Testis (tissue), 2 donors: ENCODE data around the gene DNMBP.

Experiments used
- CTCF ChIP-seq, 3 experiments: fragments of 450-650 bp in 2 of 3; fragments of 200-600 bp in 1 of 3; sonication (generic) in 1 of 3; IDR thresholded peaks; one replicate each; pipeline ENCODE4 v1.5.1; 2016 to 2019; ENCODE audit warnings: antibody characterized with exemption in 3 of 3, mild to moderate bottlenecking in 2 of 3, moderate library complexity in 1 of 3
- POLR2A ChIP-seq: fragments of 450-650 bp; IDR thresholded peaks from one replicate; pipeline ENCODE4 v1.6.1; 2017; ENCODE audit warnings: antibody characterized with exemption, mild to moderate bottlenecking, moderate library complexity

- TF ChIP-seq CTCF (IDR thresholded peaks at IDR 0.05) = no peak
- TF ChIP-seq POLR2A = no peak
These were observed 64.9 kb downstream of the DNMBP start for GRCh38 chr10:99944860-99945259.
